Sigmoid colon (tissue), 4 donors: ENCODE results near the gene USH2A.

Experiments used
- EP300 ChIP-seq, 4 donors: sonication (generic); formaldehyde crosslinking; IDR thresholded peaks; one replicate each; pipeline ENCODE4 v1.6.1; 2017; ENCODE audit warnings: antibody characterized with exemption in 4 of 4
- POLR2A ChIP-seq, 2 donors: fragments of 450-650 bp; IDR thresholded peaks; one replicate each; pipeline ENCODE4 v1.6.1; 2016; ENCODE audit warnings: antibody characterized with exemption in 2 of 2, mild to moderate bottlenecking in 2 of 2, moderate library complexity in 2 of 2
- TF ChIP-seq, protein P1 (sequence below), 4 experiments: fragments of 450-650 bp in 3 of 4; fragments of 200-600 bp in 1 of 4; IDR thresholded peaks; one replicate each; pipeline ENCODE4 v1.5.1; 2016 to 2019; ENCODE audit warnings: antibody characterized with exemption in 4 of 4, mild to moderate bottlenecking in 3 of 4, moderate library complexity in 2 of 4

DNA sequence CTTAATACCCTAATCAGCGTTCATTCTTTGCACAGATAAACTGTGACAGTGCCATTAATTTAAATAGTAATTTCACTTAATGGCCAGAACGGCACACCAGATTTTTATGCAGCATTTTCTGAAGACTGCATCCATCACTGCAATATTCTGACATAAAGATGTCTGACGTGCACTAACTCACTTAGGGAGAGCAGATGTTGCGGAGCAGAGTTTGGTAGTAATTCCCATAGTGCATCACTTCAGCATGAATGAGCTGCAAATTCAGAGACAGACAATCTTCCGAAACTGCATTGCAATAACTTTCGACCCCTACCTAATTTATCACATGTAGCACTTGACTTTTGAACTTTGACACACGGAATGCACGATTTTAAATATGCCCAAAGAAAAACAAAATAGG, 630.8 kb downstream of the USH2A start:
- TF ChIP-seq EP300 (IDR thresholded peaks at IDR 0.05), result no peak
- no peak for TF ChIP-seq POLR2A (IDR thresholded peaks at IDR 0.05)
- TF ChIP-seq, protein P1, sequence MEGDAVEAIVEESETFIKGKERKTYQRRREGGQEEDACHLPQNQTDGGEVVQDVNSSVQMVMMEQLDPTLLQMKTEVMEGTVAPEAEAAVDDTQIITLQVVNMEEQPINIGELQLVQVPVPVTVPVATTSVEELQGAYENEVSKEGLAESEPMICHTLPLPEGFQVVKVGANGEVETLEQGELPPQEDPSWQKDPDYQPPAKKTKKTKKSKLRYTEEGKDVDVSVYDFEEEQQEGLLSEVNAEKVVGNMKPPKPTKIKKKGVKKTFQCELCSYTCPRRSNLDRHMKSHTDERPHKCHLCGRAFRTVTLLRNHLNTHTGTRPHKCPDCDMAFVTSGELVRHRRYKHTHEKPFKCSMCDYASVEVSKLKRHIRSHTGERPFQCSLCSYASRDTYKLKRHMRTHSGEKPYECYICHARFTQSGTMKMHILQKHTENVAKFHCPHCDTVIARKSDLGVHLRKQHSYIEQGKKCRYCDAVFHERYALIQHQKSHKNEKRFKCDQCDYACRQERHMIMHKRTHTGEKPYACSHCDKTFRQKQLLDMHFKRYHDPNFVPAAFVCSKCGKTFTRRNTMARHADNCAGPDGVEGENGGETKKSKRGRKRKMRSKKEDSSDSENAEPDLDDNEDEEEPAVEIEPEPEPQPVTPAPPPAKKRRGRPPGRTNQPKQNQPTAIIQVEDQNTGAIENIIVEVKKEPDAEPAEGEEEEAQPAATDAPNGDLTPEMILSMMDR (IDR thresholded peaks at IDR 0.05), result no peak
